K562 (cell line): ENCODE results near the gene ZNF107. TPM values are rescaled to one million over a fixed set of nuclear protein-coding genes. Genes with fewer than 3 reads are reported as not detected.

Source experiments
- BCL6 ChIP-seq: fragments of 250-450 bp; sonication (Bioruptor Pico); IDR thresholded peaks from 2 replicates; pipeline ENCODE4 v1.4.0; 2020
- CBFA2T3 ChIP-seq: fragments of 450-650 bp; IDR thresholded peaks from 2 replicates; pipeline ENCODE4 v1.6.1; 2017
- DEAF1 ChIP-seq: fragments of 450-650 bp; formaldehyde crosslinking; IDR thresholded peaks from 2 replicates; pipeline ENCODE4 v1.4.0; 2020; ENCODE audit warnings: mild to moderate bottlenecking, moderate library complexity
- EGR1 ChIP-seq: fragments of 450-650 bp; conservative IDR thresholded peaks from 2 replicates; pipeline ENCODE4 v1.6.1; 2017; ENCODE audit warnings: mild to moderate bottlenecking
- ELF2 ChIP-seq: fragments of 250-450 bp; sonication (Bioruptor Pico); IDR thresholded peaks from 2 replicates; pipeline ENCODE4 v1.5.0; 2021; ENCODE audit warnings: mild to moderate bottlenecking
- ESRRA ChIP-seq: fragments of 450-650 bp; IDR thresholded peaks from 2 replicates; pipeline ENCODE4 v1.6.1; 2014; ENCODE audit warnings: low read depth, mild to moderate bottlenecking, moderate library complexity, borderline replicate concordance
- ETS2 ChIP-seq: IDR thresholded peaks from 2 replicates; pipeline ENCODE4 v1.6.1; 2016; ENCODE audit warnings: borderline replicate concordance, missing genetic modification characterization, mild to moderate bottlenecking, moderate library complexity, missing compliant biosample characterization; ENCODE audit not compliant: poor library complexity, severe bottlenecking
- FOSL1 ChIP-seq: fragments of 200-800 bp; sonication (Bioruptor generic); conservative IDR thresholded peaks from 2 replicates; pipeline ENCODE4 v1.6.1; 2016; ENCODE audit warnings: missing genetic modification characterization, missing compliant biosample characterization
- GATAD2A ChIP-seq: fragments of 450-650 bp; IDR thresholded peaks from 2 replicates; pipeline ENCODE4 v1.6.1; 2017
- GATAD2B ChIP-seq: fragments of 450-650 bp; IDR thresholded peaks from 2 replicates; pipeline ENCODE4 v1.6.1; 2017; ENCODE audit warnings: mild to moderate bottlenecking, borderline replicate concordance
- KLF16 ChIP-seq: IDR thresholded peaks from 2 replicates; pipeline ENCODE4 v1.6.1; 2016; ENCODE audit warnings: antibody characterized with exemption
- MBD1 ChIP-seq: fragments of 250-450 bp; sonication (Bioruptor Pico); IDR thresholded peaks from 2 replicates; pipeline ENCODE4 v1.8.0; 2022; ENCODE audit warnings: inconsistent platforms
- POU5F1 ChIP-seq: fragments of 150-350 bp; IDR thresholded peaks from 2 replicates; pipeline ENCODE4 v1.6.1; 2014; ENCODE audit warnings: borderline replicate concordance, low read length, low read depth, mild to moderate bottlenecking; ENCODE audit not compliant: partially characterized antibody
- PYGO2 ChIP-seq: fragments of 450-650 bp; IDR thresholded peaks from 2 replicates; pipeline ENCODE4 v1.6.1; 2016; ENCODE audit warnings: mild to moderate bottlenecking, missing genetic modification characterization, moderate library complexity, missing compliant biosample characterization
- RBM17 ChIP-seq: fragments of 200-400 bp; formaldehyde crosslinking; IDR thresholded peaks from 2 replicates; pipeline ENCODE4 v1.6.1; 2017; ENCODE audit warnings: low read depth, mild to moderate bottlenecking, low read length, borderline replicate concordance
- SMARCB1 ChIP-seq: IDR thresholded peaks from 2 replicates; pipeline ENCODE4 v1.6.1; 2011; ENCODE audit warnings: improper control_type of control experiment, low read depth; ENCODE audit not compliant: insufficient read length
- TCF7 ChIP-seq: sonication (generic); IDR thresholded peaks from 2 replicates; pipeline ENCODE4 v1.6.1; 2016; ENCODE audit warnings: antibody characterized with exemption, borderline replicate concordance
- TEAD1 ChIP-seq, 2 experiments: fragments of 450-650 bp in 1 of 2; sonication (generic) in 1 of 2; formaldehyde crosslinking; IDR thresholded peaks; 2 replicates each; pipeline versions ENCODE4 v1.4.0 to v1.8.0; 2020 to 2022; ENCODE audit warnings: mild to moderate bottlenecking in 2 of 2, missing genetic modification reagents in 1 of 2
- ZBTB33 ChIP-seq: sonication (generic); formaldehyde crosslinking; IDR thresholded peaks from 2 replicates; pipeline ENCODE4 v1.8.1; 2023; ENCODE audit warnings: mild to moderate bottlenecking, missing genetic modification reagents
- ZNF134 ChIP-seq: fragments of 250-450 bp; sonication (Bioruptor Pico); conservative IDR thresholded peaks from 2 replicates; pipeline ENCODE4 v1.4.0; 2020
- ZNF239 ChIP-seq: fragments of 250-450 bp; sonication (Bioruptor Pico); IDR thresholded peaks from 2 replicates; pipeline ENCODE4 v1.4.0; 2020; ENCODE audit warnings: mild to moderate bottlenecking
- ZNF444 ChIP-seq: fragments of 250-450 bp; sonication (Bioruptor Pico); IDR thresholded peaks from 2 replicates; pipeline ENCODE4 v1.4.0; 2020; ENCODE audit warnings: mild to moderate bottlenecking, moderate library complexity
- ZNF696 ChIP-seq: fragments of 250-450 bp; sonication (Bioruptor Pico); conservative IDR thresholded peaks from 2 replicates; pipeline ENCODE4 v1.4.0; 2020; ENCODE audit warnings: mild to moderate bottlenecking, moderate library complexity
- ZNF75A ChIP-seq: fragments of 450-650 bp; formaldehyde crosslinking; IDR thresholded peaks from 2 replicates; pipeline ENCODE4 v1.4.0; 2020; ENCODE audit warnings: mild to moderate bottlenecking
- polyA plus RNA-seq, 8 experiments: library from polyadenylated mRNA; depleted of rRNA in 4 of 8; stranded (reverse) in 5 of 8; unstranded in 3 of 8; fragments of >200 nt; fragmentation: Nextera tagmentation in 2 of 8; fragmentation: Illumina TruSeq in 1 of 8; extraction: Ambion mirVana in 2 of 8; extraction: Trizol in 1 of 8; gene quantifications; 2 replicates each; pipeline versions ENCODE4 v1.2.1 to v1.2.3, GENCODE V29; 2011 to 2014; ENCODE audit warnings: inconsistent platforms in 1 of 8, missing spikeins in 1 of 8
- total RNA-seq, 7 experiments: library from RNA; depleted of rRNA in 6 of 7; stranded (reverse); fragments of >200 nt in 6 of 7; fragmentation: Illumina TruSeq in 2 of 7; extraction: Trizol in 2 of 7; gene quantifications; 2 replicates each; pipeline versions ENCODE4 v1.2.1 to v1.2.3, GENCODE V29; 2011 to 2021; ENCODE audit warnings: low replicate concordance in 1 of 7
- TF ChIP-seq, protein P1 (sequence below): fragments of 250-450 bp; sonication (Bioruptor Pico); IDR thresholded peaks from 2 replicates; pipeline ENCODE4 v1.8.0; 2021; ENCODE audit warnings: moderate library complexity, mild to moderate bottlenecking, inconsistent platforms

Gene ZNF107
- total and polyA plus RNA-seq, 9 of the 15 experiments (the other 6 are each of a cell fraction or from before 2014, with no cell fraction given) = 2.4 to 14.2 (median 7.9) TPM

DNA sequence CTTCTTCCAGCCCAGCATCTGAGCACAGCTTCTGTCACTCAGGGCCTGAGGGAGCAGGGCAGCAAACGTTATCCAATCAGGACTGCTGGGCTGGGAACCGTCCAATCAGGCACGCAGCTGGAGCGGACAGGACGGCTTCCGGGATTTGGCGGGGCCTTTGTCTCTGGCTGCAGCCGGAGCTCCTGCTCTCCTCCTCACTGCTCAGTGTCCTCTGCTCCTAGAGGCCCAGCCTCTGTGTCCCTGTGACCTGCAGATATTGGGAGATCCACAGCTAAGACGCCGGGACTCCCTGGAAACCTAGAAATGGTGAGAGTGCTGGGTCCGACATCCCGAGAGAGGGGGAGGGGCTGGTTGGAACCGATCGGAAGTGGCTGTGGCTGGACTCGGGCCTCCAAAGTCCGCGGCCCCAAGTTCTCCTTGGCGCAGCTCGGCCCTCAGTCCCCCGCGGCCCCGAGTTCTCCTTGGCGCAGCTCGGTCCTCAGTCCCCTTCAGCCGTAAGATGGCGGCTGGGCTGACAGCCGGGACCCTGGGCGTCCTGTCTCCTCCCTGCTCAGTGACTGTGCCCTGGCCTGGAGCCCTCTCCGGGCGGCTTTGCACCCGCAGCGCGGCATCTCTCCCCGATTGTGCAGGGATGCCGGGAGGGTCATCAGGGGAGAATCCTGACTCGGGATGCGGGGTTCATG is at the start of gene ZNF107 (continued):
- TF ChIP-seq MBD1 (CRISPR knock-in tag) = no peak
- no peak for TF ChIP-seq TCF7
- TF ChIP-seq TEAD1 (CRISPR knock-in tag; IDR thresholded peaks at IDR 0.05) = no peak
- TF ChIP-seq ZNF75A (CRISPR knock-in tag) = no peak
- TF ChIP-seq DEAF1 (CRISPR knock-in tag) = no peak
- TF ChIP-seq CBFA2T3 = 0 out of 2 replicates have a peak, but pooled peaks have one; percentile 23
- no peak for TF ChIP-seq KLF16
- no peak for TF ChIP-seq ZNF134 (CRISPR knock-in tag)
- TF ChIP-seq ZNF696 (CRISPR knock-in tag) = no peak
- no peak for TF ChIP-seq SMARCB1
- TF ChIP-seq, protein P1, sequence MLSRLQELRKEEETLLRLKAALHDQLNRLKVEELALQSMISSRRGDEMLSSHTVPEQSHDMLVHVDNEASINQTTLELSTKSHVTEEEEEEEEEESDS = no peak
- TF ChIP-seq RBM17 = no peak
- no peak for TF ChIP-seq EGR1
- no peak for TF ChIP-seq ZNF444
- no peak for TF ChIP-seq PYGO2 (tag)
- no peak for TF ChIP-seq FOSL1 (tag)
- no peak for TF ChIP-seq ZBTB33 (CRISPR knock-in tag)
- TF ChIP-seq ESRRA = no peak
- TF ChIP-seq BCL6 (CRISPR knock-in tag) = no peak
- no peak for TF ChIP-seq GATAD2A
- no peak for TF ChIP-seq ELF2 (CRISPR knock-in tag)
- TF ChIP-seq POU5F1 = no peak
- TF ChIP-seq ZNF239 (CRISPR knock-in tag) = no peak
- TF ChIP-seq GATAD2B = no peak
- no peak for TF ChIP-seq ETS2 (tag)
